K562 (cell line): Measurements from ENCODE around the gene FBXL22.

Experiments used
- CBX1 ChIP-seq: sonication (generic); IDR thresholded peaks from 2 replicates; pipeline ENCODE4 v1.6.1; 2016; ENCODE audit warnings: antibody characterized with exemption, low read depth, mild to moderate bottlenecking
- NFYB ChIP-seq: IDR thresholded peaks from 2 replicates; pipeline ENCODE4 v1.6.1; 2011; ENCODE audit warnings: mild to moderate bottlenecking, moderate library complexity; ENCODE audit not compliant: insufficient read length; ENCODE audit errors: extremely low read depth
- RBM15 ChIP-seq: fragments of 200-400 bp; formaldehyde crosslinking; IDR thresholded peaks from 2 replicates; pipeline ENCODE4 v1.6.1; 2018; ENCODE audit warnings: mild to moderate bottlenecking, low read length, moderate library complexity; ENCODE audit not compliant: insufficient read depth
- SP2 ChIP-seq: IDR thresholded peaks from 2 replicates; pipeline ENCODE4 v1.6.1; 2011; ENCODE audit warnings: mild to moderate bottlenecking, low read depth, low read length, moderate library complexity; ENCODE audit not compliant: poor library complexity, severe bottlenecking; ENCODE audit errors: extremely low read depth
- TARDBP ChIP-seq: fragments of 450-650 bp; IDR thresholded peaks from 2 replicates; pipeline ENCODE4 v1.6.1; 2016
- ZBTB8A ChIP-seq: fragments of 450-650 bp; IDR thresholded peaks from 2 replicates; pipeline ENCODE4 v1.6.1; 2018; ENCODE audit warnings: mild to moderate bottlenecking, moderate library complexity; ENCODE audit not compliant: partially characterized antibody
- ZNF12 ChIP-seq: sonication (generic); formaldehyde crosslinking; IDR thresholded peaks from 2 replicates; pipeline ENCODE4 v1.4.0; 2020; ENCODE audit warnings: mild to moderate bottlenecking, missing genetic modification reagents
- ZNF217 ChIP-seq: sonication (generic); formaldehyde crosslinking; IDR thresholded peaks from 2 replicates; pipeline ENCODE4 v1.8.0; 2022; ENCODE audit warnings: mild to moderate bottlenecking, missing genetic modification reagents
- TF ChIP-seq, protein P1 (sequence below), 3 experiments: IDR thresholded peaks in 2 of 3; conservative IDR thresholded peaks in 1 of 3; 2 replicates each; pipeline ENCODE4 v1.5.1; 2011 to 2012; ENCODE audit warnings: low read length in 3 of 3, mild to moderate bottlenecking in 3 of 3, control low read depth in 2 of 3, improper control_type of control experiment in 1 of 3, inconsistent platforms in 1 of 3, low read depth in 1 of 3, mixed read lengths in 1 of 3, moderate library complexity in 1 of 3; ENCODE audit not compliant: insufficient read depth in 2 of 3
- TF ChIP-seq, protein P2 (sequence below): fragments of 450-650 bp; IDR thresholded peaks from 2 replicates; pipeline ENCODE4 v1.6.1; 2017; ENCODE audit warnings: antibody characterized with exemption, mild to moderate bottlenecking
- TF ChIP-seq, protein P3 (sequence below): sonication (generic); formaldehyde crosslinking; IDR thresholded peaks from 2 replicates; pipeline ENCODE4 v1.8.0; 2023; ENCODE audit warnings: mild to moderate bottlenecking, missing genetic modification reagents
- TF ChIP-seq, protein P4 (sequence below): sonication (generic); formaldehyde crosslinking; IDR thresholded peaks from 2 replicates; pipeline ENCODE4 v1.8.1; 2023; ENCODE audit warnings: mild to moderate bottlenecking, missing genetic modification reagents

DNA sequence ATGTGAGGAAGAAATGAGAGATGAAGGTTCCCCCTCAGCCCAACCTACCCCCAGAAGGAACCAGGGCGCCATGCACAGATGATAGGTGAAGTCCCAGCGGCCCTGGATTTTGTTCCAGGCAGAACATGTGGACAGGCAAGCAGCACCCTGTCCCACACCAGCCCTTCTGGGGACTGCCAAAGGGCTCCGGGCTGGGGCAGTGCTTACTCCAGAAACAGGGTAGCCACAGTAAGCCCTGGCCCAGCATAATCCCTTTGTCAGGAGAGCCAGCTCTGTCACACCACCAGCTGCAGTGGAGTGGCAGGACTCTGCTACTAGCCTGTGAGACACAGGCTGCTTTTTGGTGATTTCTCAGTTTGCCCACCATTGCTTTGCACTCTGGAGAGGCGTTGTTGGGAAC, 6.3 kb downstream of the FBXL22 start:
- TF ChIP-seq RBM15 (no peak), SP2 (no peak), CBX1 (no peak), ZBTB8A (no peak), TARDBP (no peak), ZNF12 (no peak), NFYB (no peak), ZNF217 (CRISPR knock-in tag) (no peak)
- TF ChIP-seq, protein P1, sequence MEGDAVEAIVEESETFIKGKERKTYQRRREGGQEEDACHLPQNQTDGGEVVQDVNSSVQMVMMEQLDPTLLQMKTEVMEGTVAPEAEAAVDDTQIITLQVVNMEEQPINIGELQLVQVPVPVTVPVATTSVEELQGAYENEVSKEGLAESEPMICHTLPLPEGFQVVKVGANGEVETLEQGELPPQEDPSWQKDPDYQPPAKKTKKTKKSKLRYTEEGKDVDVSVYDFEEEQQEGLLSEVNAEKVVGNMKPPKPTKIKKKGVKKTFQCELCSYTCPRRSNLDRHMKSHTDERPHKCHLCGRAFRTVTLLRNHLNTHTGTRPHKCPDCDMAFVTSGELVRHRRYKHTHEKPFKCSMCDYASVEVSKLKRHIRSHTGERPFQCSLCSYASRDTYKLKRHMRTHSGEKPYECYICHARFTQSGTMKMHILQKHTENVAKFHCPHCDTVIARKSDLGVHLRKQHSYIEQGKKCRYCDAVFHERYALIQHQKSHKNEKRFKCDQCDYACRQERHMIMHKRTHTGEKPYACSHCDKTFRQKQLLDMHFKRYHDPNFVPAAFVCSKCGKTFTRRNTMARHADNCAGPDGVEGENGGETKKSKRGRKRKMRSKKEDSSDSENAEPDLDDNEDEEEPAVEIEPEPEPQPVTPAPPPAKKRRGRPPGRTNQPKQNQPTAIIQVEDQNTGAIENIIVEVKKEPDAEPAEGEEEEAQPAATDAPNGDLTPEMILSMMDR (IDR thresholded peaks at IDR 0.05 in 2 of 3, conservative IDR thresholded peaks at IDR 0.05 in 1 of 3; ENCODE audit: insufficient read depth in 2 of 3, low read depth in 1 of 3, low read length in 3 of 3): no peak
- TF ChIP-seq, protein P2, sequence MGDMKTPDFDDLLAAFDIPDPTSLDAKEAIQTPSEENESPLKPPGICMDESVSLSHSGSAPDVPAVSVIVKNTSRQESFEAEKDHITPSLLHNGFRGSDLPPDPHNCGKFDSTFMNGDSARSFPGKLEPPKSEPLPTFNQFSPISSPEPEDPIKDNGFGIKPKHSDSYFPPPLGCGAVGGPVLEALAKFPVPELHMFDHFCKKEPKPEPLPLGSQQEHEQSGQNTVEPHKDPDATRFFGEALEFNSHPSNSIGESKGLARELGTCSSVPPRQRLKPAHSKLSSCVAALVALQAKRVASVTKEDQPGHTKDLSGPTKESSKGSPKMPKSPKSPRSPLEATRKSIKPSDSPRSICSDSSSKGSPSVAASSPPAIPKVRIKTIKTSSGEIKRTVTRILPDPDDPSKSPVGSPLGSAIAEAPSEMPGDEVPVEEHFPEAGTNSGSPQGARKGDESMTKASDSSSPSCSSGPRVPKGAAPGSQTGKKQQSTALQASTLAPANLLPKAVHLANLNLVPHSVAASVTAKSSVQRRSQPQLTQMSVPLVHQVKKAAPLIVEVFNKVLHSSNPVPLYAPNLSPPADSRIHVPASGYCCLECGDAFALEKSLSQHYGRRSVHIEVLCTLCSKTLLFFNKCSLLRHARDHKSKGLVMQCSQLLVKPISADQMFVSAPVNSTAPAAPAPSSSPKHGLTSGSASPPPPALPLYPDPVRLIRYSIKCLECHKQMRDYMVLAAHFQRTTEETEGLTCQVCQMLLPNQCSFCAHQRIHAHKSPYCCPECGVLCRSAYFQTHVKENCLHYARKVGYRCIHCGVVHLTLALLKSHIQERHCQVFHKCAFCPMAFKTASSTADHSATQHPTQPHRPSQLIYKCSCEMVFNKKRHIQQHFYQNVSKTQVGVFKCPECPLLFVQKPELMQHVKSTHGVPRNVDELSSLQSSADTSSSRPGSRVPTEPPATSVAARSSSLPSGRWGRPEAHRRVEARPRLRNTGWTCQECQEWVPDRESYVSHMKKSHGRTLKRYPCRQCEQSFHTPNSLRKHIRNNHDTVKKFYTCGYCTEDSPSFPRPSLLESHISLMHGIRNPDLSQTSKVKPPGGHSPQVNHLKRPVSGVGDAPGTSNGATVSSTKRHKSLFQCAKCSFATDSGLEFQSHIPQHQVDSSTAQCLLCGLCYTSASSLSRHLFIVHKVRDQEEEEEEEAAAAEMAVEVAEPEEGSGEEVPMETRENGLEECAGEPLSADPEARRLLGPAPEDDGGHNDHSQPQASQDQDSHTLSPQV: no peak
- TF ChIP-seq, protein P3, sequence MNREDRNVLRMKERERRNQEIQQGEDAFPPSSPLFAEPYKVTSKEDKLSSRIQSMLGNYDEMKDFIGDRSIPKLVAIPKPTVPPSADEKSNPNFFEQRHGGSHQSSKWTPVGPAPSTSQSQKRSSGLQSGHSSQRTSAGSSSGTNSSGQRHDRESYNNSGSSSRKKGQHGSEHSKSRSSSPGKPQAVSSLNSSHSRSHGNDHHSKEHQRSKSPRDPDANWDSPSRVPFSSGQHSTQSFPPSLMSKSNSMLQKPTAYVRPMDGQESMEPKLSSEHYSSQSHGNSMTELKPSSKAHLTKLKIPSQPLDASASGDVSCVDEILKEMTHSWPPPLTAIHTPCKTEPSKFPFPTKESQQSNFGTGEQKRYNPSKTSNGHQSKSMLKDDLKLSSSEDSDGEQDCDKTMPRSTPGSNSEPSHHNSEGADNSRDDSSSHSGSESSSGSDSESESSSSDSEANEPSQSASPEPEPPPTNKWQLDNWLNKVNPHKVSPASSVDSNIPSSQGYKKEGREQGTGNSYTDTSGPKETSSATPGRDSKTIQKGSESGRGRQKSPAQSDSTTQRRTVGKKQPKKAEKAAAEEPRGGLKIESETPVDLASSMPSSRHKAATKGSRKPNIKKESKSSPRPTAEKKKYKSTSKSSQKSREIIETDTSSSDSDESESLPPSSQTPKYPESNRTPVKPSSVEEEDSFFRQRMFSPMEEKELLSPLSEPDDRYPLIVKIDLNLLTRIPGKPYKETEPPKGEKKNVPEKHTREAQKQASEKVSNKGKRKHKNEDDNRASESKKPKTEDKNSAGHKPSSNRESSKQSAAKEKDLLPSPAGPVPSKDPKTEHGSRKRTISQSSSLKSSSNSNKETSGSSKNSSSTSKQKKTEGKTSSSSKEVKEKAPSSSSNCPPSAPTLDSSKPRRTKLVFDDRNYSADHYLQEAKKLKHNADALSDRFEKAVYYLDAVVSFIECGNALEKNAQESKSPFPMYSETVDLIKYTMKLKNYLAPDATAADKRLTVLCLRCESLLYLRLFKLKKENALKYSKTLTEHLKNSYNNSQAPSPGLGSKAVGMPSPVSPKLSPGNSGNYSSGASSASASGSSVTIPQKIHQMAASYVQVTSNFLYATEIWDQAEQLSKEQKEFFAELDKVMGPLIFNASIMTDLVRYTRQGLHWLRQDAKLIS (CRISPR knock-in tag): no peak
- TF ChIP-seq, protein P4, sequence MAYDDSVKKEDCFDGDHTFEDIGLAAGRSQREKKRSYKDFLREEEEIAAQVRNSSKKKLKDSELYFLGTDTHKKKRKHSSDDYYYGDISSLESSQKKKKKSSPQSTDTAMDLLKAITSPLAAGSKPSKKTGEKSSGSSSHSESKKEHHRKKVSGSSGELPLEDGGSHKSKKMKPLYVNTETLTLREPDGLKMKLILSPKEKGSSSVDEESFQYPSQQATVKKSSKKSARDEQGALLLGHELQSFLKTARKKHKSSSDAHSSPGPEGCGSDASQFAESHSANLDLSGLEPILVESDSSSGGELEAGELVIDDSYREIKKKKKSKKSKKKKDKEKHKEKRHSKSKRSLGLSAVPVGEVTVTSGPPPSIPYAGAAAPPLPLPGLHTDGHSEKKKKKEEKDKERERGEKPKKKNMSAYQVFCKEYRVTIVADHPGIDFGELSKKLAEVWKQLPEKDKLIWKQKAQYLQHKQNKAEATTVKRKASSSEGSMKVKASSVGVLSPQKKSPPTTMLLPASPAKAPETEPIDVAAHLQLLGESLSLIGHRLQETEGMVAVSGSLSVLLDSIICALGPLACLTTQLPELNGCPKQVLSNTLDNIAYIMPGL (CRISPR knock-in tag): no peak
